T-cell (primary cell): ENCODE measurements around the gene CACNA1E. TPM values are rescaled to one million over a fixed set of nuclear protein-coding genes. Genes with fewer than 3 reads are reported as not detected.
"Not testable (repeated sequence)": the region's sequence is repeated elsewhere in the genome, so short reads cannot be mapped to it uniquely, and the experiment has no call there.

Experiments
- ATAC-seq, 4 experiments: fragments of 200-7000 bp in 3 of 4; fragments of 150-1000 bp in 1 of 4; cut with Tn5 transposase; replicated peaks in 1 of 4; 1 replicate in 3 of 4; 2 replicates in 1 of 4; pipeline ENCODE4 v1.10.0; 2021; ENCODE audit warnings: moderate library complexity in 3 of 4, mild to moderate bottlenecking in 2 of 4, moderate number of reproducible peaks in 1 of 4
- CTCF ChIA-PET, 2 donors: fragments of 300-600 bp; sonication (Branson Sonifier 250); formaldehyde crosslinking; loops; one replicate each; lab custom pipeline; 2022; ENCODE audit warnings: antibody characterized with exemption in 2 of 2; lab: Charles Lee
- POLR2A ChIA-PET, 2 donors: fragments of 300-600 bp; sonication (Branson Sonifier 250); formaldehyde crosslinking; loops; one replicate each; lab custom pipeline; 2022; ENCODE audit warnings: antibody characterized with exemption in 2 of 2; lab: Charles Lee
- DNase-seq, 35 experiments: peaks; one replicate each; pipeline versions ENCODE4 v3.0.0 to v3.0.0-alpha.2; 2013 to 2023
- H3K27ac ChIP-seq: one replicate; pipeline ENCODE4 v1.5.1; 2013; ENCODE audit warnings: low read length
- H3K27me3 ChIP-seq, 2 experiments: replicated peaks in 1 of 2; 1 replicate in 1 of 2; 2 replicates in 1 of 2; pipeline versions ENCODE4 v1.6.1 to v1.7.0; 2013; ENCODE audit warnings: low read length in 1 of 2, mixed read lengths in 1 of 2; ENCODE audit not compliant: control insufficient read depth in 2 of 2, insufficient read depth in 2 of 2; ENCODE audit errors: extremely low read depth in 1 of 2
- H3K36me3 ChIP-seq, 2 donors: 1 replicate in 1 of 2; 2 replicates in 1 of 2; pipeline versions ENCODE4 v1.6.1 to v1.7.0; 2013; ENCODE audit warnings: low read length in 1 of 2; ENCODE audit not compliant: control insufficient read depth in 2 of 2, insufficient read depth in 1 of 2; ENCODE audit errors: extremely low read depth in 1 of 2
- H3K4me1 ChIP-seq, 2 experiments: 1 replicate in 1 of 2; 2 replicates in 1 of 2; pipeline versions ENCODE4 v1.6.1 to v1.7.0; 2013; ENCODE audit warnings: low read length in 2 of 2, mixed read lengths in 1 of 2; ENCODE audit not compliant: insufficient read depth in 2 of 2, control insufficient read depth in 1 of 2; ENCODE audit errors: extremely low read depth in 1 of 2
- H3K4me3 ChIP-seq, 2 donors: 1 replicate in 1 of 2; 2 replicates in 1 of 2; pipeline versions ENCODE4 v1.5.1 to v1.7.0; 2013; ENCODE audit warnings: mild to moderate bottlenecking in 2 of 2, low read length in 1 of 2, moderate library complexity in 1 of 2; ENCODE audit not compliant: control insufficient read depth in 1 of 2; ENCODE audit errors: extremely low read depth in 1 of 2
- H3K9me3 ChIP-seq: 2 replicates; pipeline ENCODE4 v1.7.0; 2013
- H3K27ac Mint-ChIP-seq, 2 donors: one replicate each; pipeline ENCODE4 v1.8.0; 2020 to 2021; ENCODE audit warnings: mild to moderate bottlenecking in 2 of 2, mixed read lengths in 2 of 2
- H3K27me3 Mint-ChIP-seq, 2 donors: one replicate each; pipeline ENCODE4 v1.8.0; 2021 to 2022; ENCODE audit warnings: mixed read lengths in 2 of 2
- H3K36me3 Mint-ChIP-seq: one replicate; pipeline ENCODE4 v1.8.0; 2021; ENCODE audit warnings: mixed read lengths
- H3K4me1 Mint-ChIP-seq, 3 donors: one replicate each; pipeline ENCODE4 v1.8.0; 2020 to 2022; ENCODE audit warnings: mixed read lengths in 3 of 3, mild to moderate bottlenecking in 1 of 3
- H3K4me3 Mint-ChIP-seq, 3 donors: one replicate each; pipeline ENCODE4 v1.8.0; 2020 to 2022; ENCODE audit warnings: mild to moderate bottlenecking in 3 of 3, mixed read lengths in 3 of 3, moderate library complexity in 3 of 3
- H3K9me3 Mint-ChIP-seq, 3 donors: one replicate each; pipeline ENCODE4 v1.8.0; 2020 to 2022; ENCODE audit warnings: mixed read lengths in 3 of 3
- WGBS: methylation state at CpG from one replicate; pipeline ENCODE4 v1.1.5; 2013; ENCODE audit warnings: missing lambda C conversion rate; ENCODE audit not compliant: insufficient coverage; 5-methylcytosine and 5-hydroxymethylcytosine counted together
- total RNA-seq, 35 experiments: library from RNA in 6 of 35; stranded (reverse) in 6 of 35; fragments of 120-200 nt in 1 of 35; gene quantifications; one replicate each; pipeline versions ENCODE4 v1.2.1 to v1.2.4 and lab custom pipeline; 2013 to 2026

Gene CACNA1E
- total RNA-seq, 5 donors from 2014 or later (not counting 1 experiment from before 2014, with no cell fraction given): 0.03 to 0.10 (median 0.03) TPM; not detected in 2

- CTCF ChIA-PET, H3K4me3 Mint-ChIP-seq, H3K27me3 ChIP-seq, H3K4me3 ChIP-seq, ATAC-seq, H3K36me3 ChIP-seq, H3K4me1 ChIP-seq, H3K9me3 ChIP-seq, H3K27ac ChIP-seq, H3K4me1 Mint-ChIP-seq, POLR2A ChIA-PET, H3K27ac Mint-ChIP-seq, H3K36me3 Mint-ChIP-seq, DNase-seq: not testable (repeated sequence)
- 83% methylated on average over 1 of the region's 2 CpGs for WGBS
- Mint-ChIP-seq H3K9me3 (peaks cover 0 to 16% (median 11%) of the 10 kb centered on the region in 3 donors), H3K27me3 (peaks cover 3 to 16% of the 10 kb centered on the region in 2 donors)
Observed at GRCh38 chr1:181854212-181854611, 370.9 kb downstream of the CACNA1E start.

DNA sequence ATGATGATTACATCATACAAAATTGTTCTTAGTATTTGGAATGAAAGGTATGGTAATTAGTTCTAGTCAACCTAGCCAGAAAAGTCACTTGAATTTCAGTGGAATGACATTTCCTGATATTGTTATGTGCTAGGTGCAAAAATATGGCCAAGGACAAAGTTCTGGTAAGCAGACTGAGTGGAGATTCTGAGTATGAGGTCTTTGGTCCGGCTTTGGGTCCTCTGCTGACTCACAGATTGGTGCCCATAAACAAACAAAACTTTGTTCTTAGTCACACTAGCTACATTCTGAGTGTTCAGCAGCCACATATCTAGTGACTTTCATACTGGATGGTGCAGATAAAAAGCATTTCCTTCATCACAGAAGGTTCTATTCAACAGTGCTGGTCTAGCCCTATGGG lies 372.1 kb downstream of the CACNA1E start:
- peaks cover 3 to 12% of the 10 kb centered on the region in 2 donors for H3K27me3 Mint-ChIP-seq
- Histone ChIP-seq H3K27me3 (no peaks in the 10 kb centered on the region), H3K9me3 (no peaks in the 10 kb centered on the region), H3K4me3 (no peak overlapping the region), H3K36me3 (no peaks in the 10 kb centered on the region), H3K27ac (no peak overlapping the region), H3K4me1 (no peaks in the 10 kb centered on the region)
- no peak overlapping the region for H3K4me3 Mint-ChIP-seq
- H3K27ac Mint-ChIP-seq: no peak overlapping the region
- CTCF ChIA-PET: no interaction called here
- H3K36me3 Mint-ChIP-seq: no peaks in the 10 kb centered on the region
- no CpG with 5 or more reads among the region's 1 CpG for WGBS
- ATAC-seq (no peak), DNase-seq (no peak)
- H3K9me3 Mint-ChIP-seq: peaks cover 0 to 12% (median 11%) of the 10 kb centered on the region in 3 donors
- POLR2A ChIA-PET: no interaction called here
- H3K4me1 Mint-ChIP-seq: no peaks in the 10 kb centered on the region
